ENCODE measurements around the gene SAGE1.

DNA sequence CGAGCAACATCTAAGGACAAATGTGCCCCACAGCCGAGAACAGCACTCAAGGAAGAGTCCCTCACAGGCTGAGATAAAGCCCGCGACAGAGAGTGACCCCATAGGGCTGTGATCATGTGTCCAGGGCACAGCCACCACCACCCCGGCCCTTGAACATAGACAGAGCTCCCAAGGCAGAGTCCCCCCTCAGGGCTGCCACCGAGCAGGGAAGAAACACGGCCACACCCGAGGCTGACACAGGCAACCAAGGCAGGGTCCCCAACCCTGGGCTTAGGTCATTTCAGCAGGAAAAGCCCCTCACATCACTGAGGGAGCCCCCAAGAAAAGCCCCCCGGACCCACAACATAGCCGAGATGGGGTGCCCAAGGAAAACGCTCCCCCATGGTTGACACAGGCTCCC lies 735 bp upstream of the SAGE1 start:
- TF ChIP-seq, protein P1, sequence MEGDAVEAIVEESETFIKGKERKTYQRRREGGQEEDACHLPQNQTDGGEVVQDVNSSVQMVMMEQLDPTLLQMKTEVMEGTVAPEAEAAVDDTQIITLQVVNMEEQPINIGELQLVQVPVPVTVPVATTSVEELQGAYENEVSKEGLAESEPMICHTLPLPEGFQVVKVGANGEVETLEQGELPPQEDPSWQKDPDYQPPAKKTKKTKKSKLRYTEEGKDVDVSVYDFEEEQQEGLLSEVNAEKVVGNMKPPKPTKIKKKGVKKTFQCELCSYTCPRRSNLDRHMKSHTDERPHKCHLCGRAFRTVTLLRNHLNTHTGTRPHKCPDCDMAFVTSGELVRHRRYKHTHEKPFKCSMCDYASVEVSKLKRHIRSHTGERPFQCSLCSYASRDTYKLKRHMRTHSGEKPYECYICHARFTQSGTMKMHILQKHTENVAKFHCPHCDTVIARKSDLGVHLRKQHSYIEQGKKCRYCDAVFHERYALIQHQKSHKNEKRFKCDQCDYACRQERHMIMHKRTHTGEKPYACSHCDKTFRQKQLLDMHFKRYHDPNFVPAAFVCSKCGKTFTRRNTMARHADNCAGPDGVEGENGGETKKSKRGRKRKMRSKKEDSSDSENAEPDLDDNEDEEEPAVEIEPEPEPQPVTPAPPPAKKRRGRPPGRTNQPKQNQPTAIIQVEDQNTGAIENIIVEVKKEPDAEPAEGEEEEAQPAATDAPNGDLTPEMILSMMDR (conservative IDR thresholded peaks at IDR 0.05), result no peak
- no peak for TF ChIP-seq EZH2 (IDR thresholded peaks at IDR 0.05; ENCODE audit: low read depth)

Measured in PC-9 (cell line).